HL-60 (cell line): ENCODE results near the gene ADAMTS2.

Experiments used
- CTCF ChIP-seq: IDR thresholded peaks from one replicate; pipeline ENCODE4 v1.5.1; 2011; ENCODE audit warnings: low read length, control low read depth, inconsistent platforms; ENCODE audit not compliant: insufficient read depth
- POLR2AphosphoS5 ChIP-seq: IDR thresholded peaks from 2 replicates; pipeline ENCODE4 v1.6.1; 2012; ENCODE audit warnings: low read depth
- REST ChIP-seq: IDR thresholded peaks from 2 replicates; pipeline ENCODE4 v1.6.1; 2012; ENCODE audit warnings: low read depth; ENCODE audit not compliant: insufficient replicate concordance

- no peak for TF ChIP-seq POLR2AphosphoS5
- TF ChIP-seq CTCF = no peak
- no peak for TF ChIP-seq REST
Measured at GRCh38 chr5:179199246-179199645, 146.0 kb downstream of the ADAMTS2 start.
